HepG2 (cell line): ENCODE data around the gene ANXA6. TPM values are rescaled to one million over a fixed set of nuclear protein-coding genes. Genes with fewer than 3 reads are reported as not detected.

ENCODE experiments used
- ATAC-seq: fragments of 200-7000 bp; cut with Tn5 transposase; 3 replicates; pipeline ENCODE4 v1.9.1; 2020; ENCODE audit warnings: mild to moderate bottlenecking, moderate library complexity
- BruUV-seq: library from RNA; stranded (reverse); fragments of 400-500 nt; replicated peaks from 2 replicates; lab custom pipeline; 2021; lab: Mats Ljungman, UMichigan
- CTCF ChIA-PET: fragments of 300-600 bp; formaldehyde crosslinking; extraction: SDS; loops from one replicate; lab custom pipeline; 2021; ENCODE audit warnings: low total read pairs, inconsistent platforms, low intra/inter-chr PET ratio; lab: Yijun Ruan, JAX
- POLR2A ChIA-PET: fragments of 350-600 bp; sonication (Branson Sonifier 250); formaldehyde crosslinking; loops from one replicate; lab custom pipeline; 2020; ENCODE audit warnings: antibody characterized with exemption, inconsistent platforms; lab: Yijun Ruan, JAX
- DNase-seq: peaks from one replicate; pipeline ENCODE4 v3.0.0-alpha.2; 2015; ENCODE audit warnings: low spot score
- FAIRE-seq: peaks from 3 replicates; lab custom pipeline; 2011; peaks lifted over from hg19 to GRCh38; lab: Jason Lieb, UNC
- H2AFZ ChIP-seq: one replicate; pipeline ENCODE4 v1.6.1; 2011; ENCODE audit warnings: low read length, inconsistent platforms
- H3K27ac ChIP-seq: fragments of 300-600 bp; 3 replicates; pipeline ENCODE4 v1.8.0; 2011; ENCODE audit warnings: mixed run types, mild to moderate bottlenecking, mixed read lengths, low read length, inconsistent platforms; ENCODE audit not compliant: insufficient read depth; ENCODE audit errors: extremely low read length
- H3K27me3 ChIP-seq, 2 experiments: fragments of 200-600 bp in 1 of 2; 2 replicates in 1 of 2; 3 replicates in 1 of 2; pipeline versions ENCODE4 v1.6.0 to v1.8.0; 2011; ENCODE audit warnings: low read length in 2 of 2, mild to moderate bottlenecking in 2 of 2, moderate library complexity in 2 of 2, inconsistent platforms in 1 of 2; ENCODE audit not compliant: insufficient read depth in 2 of 2, control insufficient read depth in 1 of 2
- H3K36me3 ChIP-seq, 2 experiments: fragments of 200-600 bp in 1 of 2; replicated peaks in 1 of 2; 2 replicates in 1 of 2; 3 replicates in 1 of 2; pipeline versions ENCODE4 v1.5.1 to v1.8.0; 2011; ENCODE audit warnings: low read length in 2 of 2, inconsistent platforms in 1 of 2; ENCODE audit not compliant: insufficient read depth in 2 of 2, control insufficient read depth in 1 of 2
- H3K4me1 ChIP-seq: 2 replicates; pipeline ENCODE4 v1.5.1; 2012; ENCODE audit warnings: low read length, inconsistent platforms; ENCODE audit not compliant: insufficient read depth
- H3K4me2 ChIP-seq: 2 replicates; pipeline ENCODE4 v1.6.0; 2011; ENCODE audit warnings: low read depth, low read length, inconsistent platforms
- H3K4me3 ChIP-seq, 3 experiments: fragments of 200-600 bp in 1 of 3; sonication (generic), shearing (Covaris generic) in 1 of 3; replicated peaks in 1 of 3; 2 replicates each; pipeline ENCODE4 v1.5.1; 2011 to 2016; ENCODE audit warnings: low read length in 3 of 3, inconsistent platforms in 2 of 3, low read depth in 2 of 3, mild to moderate bottlenecking in 2 of 3, control low read depth in 1 of 3, mixed read lengths in 1 of 3; ENCODE audit not compliant: insufficient read depth in 1 of 3
- H3K79me2 ChIP-seq: one replicate; pipeline ENCODE4 v1.6.1; 2011; ENCODE audit warnings: low read length, inconsistent platforms; ENCODE audit not compliant: insufficient read depth
- H3K9ac ChIP-seq: 2 replicates; pipeline ENCODE4 v1.6.0; 2011; ENCODE audit warnings: mild to moderate bottlenecking, low read depth, low read length, inconsistent platforms; ENCODE audit not compliant: insufficient read depth
- H3K9me3 ChIP-seq: 2 replicates; pipeline ENCODE4 v1.5.1; 2012; ENCODE audit warnings: mild to moderate bottlenecking, low read length
- H4K20me1 ChIP-seq: 2 replicates; pipeline ENCODE4 v1.6.0; 2011; ENCODE audit warnings: inconsistent platforms, mild to moderate bottlenecking, low read length, moderate library complexity; ENCODE audit not compliant: insufficient read depth
- ASH2L ChIP-seq: fragments of 300-600, 200-600 bp; sonication (generic); IDR thresholded peaks from 2 replicates; pipeline ENCODE4 v1.7.0; 2017; ENCODE audit warnings: low read depth, mild to moderate bottlenecking, moderate library complexity, mixed read lengths, low read length; ENCODE audit not compliant: insufficient read length
- GTF3A ChIP-seq: sonication (generic); formaldehyde crosslinking; conservative IDR thresholded peaks from 2 replicates; pipeline ENCODE4 v1.4.0; 2020; ENCODE audit warnings: mild to moderate bottlenecking, missing genetic modification reagents
- KDM2A ChIP-seq: sonication (generic); formaldehyde crosslinking; IDR thresholded peaks from 2 replicates; pipeline ENCODE4 v1.4.0; 2020; ENCODE audit warnings: low read depth, missing genetic modification reagents, borderline replicate concordance
- KDM3A ChIP-seq: IDR thresholded peaks from 2 replicates; pipeline ENCODE4 v1.6.1; 2018; ENCODE audit warnings: low read depth, missing compliant biosample characterization
- KMT2B ChIP-seq: IDR thresholded peaks from 2 replicates; pipeline ENCODE4 v1.6.1; 2016; ENCODE audit warnings: missing genetic modification reagents, missing compliant biosample characterization
- NFATC3 ChIP-seq: sonication (generic); formaldehyde crosslinking; IDR thresholded peaks from 2 replicates; pipeline ENCODE4 v1.5.1; 2020; ENCODE audit warnings: mild to moderate bottlenecking, missing genetic modification reagents
- NFKBIZ ChIP-seq: IDR thresholded peaks from 2 replicates; pipeline ENCODE4 v1.6.1; 2018; ENCODE audit warnings: missing genetic modification reagents, missing compliant biosample characterization
- NR1H2 ChIP-seq: sonication (generic); formaldehyde crosslinking; IDR thresholded peaks from 2 replicates; pipeline ENCODE4 v1.8.1; 2022; ENCODE audit warnings: low read depth, missing genetic modification reagents, borderline replicate concordance
- NR2F2 ChIP-seq: IDR thresholded peaks from 2 replicates; pipeline ENCODE4 v1.6.1; 2012; ENCODE audit warnings: low read depth, inconsistent platforms, borderline replicate concordance
- ZNF143 ChIP-seq: sonication (generic); formaldehyde crosslinking; IDR thresholded peaks from 2 replicates; pipeline ENCODE4 v1.4.0; 2020; ENCODE audit warnings: missing genetic modification reagents
- ZNF333 ChIP-seq: sonication (generic); formaldehyde crosslinking; IDR thresholded peaks from 2 replicates; pipeline ENCODE4 v1.4.0; 2020; ENCODE audit warnings: mild to moderate bottlenecking, missing genetic modification reagents, borderline replicate concordance
- ZSCAN21 ChIP-seq: sonication (generic); formaldehyde crosslinking; IDR thresholded peaks from 2 replicates; pipeline ENCODE4 v1.8.0; 2022; ENCODE audit warnings: mild to moderate bottlenecking, missing genetic modification reagents, moderate library complexity, borderline replicate concordance
- ZSCAN25 ChIP-seq: sonication (generic); formaldehyde crosslinking; IDR thresholded peaks from 2 replicates; pipeline ENCODE4 v1.8.0; 2022; ENCODE audit warnings: mild to moderate bottlenecking, missing genetic modification reagents
- WGBS: methylation state at CpG from one replicate; pipeline ENCODE4 v1.1.6; 2017; ENCODE audit warnings: low lambda C conversion rate; 5-methylcytosine and 5-hydroxymethylcytosine counted together
- in situ Hi-C: cut with HindIII; loops from 2 replicates; pipeline ENCODE4 v1.10.0; 2017; ENCODE audit warnings: low pct_unique_long_range_greater_than_20kb; ENCODE audit not compliant: extremely low pct_ligation_motif_present
- intact Hi-C: fragments of 100-400 bp; cut with micrococcal nuclease; formaldehyde crosslinking; loops from one replicate; pipeline ENCODE4 v1.10.0; 2022; ENCODE audit not compliant: unreplicated experiment
- polyA plus RNA-seq, 8 experiments: library from polyadenylated mRNA; depleted of rRNA in 3 of 8; stranded (reverse) in 7 of 8; unstranded in 1 of 8; fragments of >200 nt; fragmentation: Illumina TruSeq in 4 of 8; extraction: Trizol in 4 of 8; gene quantifications; 2 replicates each; pipeline versions ENCODE4 v1.2.1 to v1.2.3, GENCODE V29; 2011 to 2016; ENCODE audit warnings: low read depth in 4 of 8, missing spikeins in 1 of 8, mixed read lengths in 1 of 8; ENCODE audit not compliant: insufficient read depth in 1 of 8
- total RNA-seq, 5 experiments: library from RNA; depleted of rRNA; stranded (reverse); fragments of >200 nt; fragmentation: Illumina TruSeq; extraction: Trizol; gene quantifications; 2 replicates each; pipeline ENCODE4 v1.2.3, GENCODE V29; 2016; ENCODE audit warnings: low read depth in 1 of 5
- TF ChIP-seq, protein P1 (sequence below): sonication (generic); formaldehyde crosslinking; IDR thresholded peaks from 2 replicates; pipeline ENCODE4 v1.4.0; 2020; ENCODE audit warnings: missing genetic modification reagents
- TF ChIP-seq, protein P2 (sequence below): sonication (generic); formaldehyde crosslinking; IDR thresholded peaks from 2 replicates; pipeline ENCODE4 v1.4.0; 2020; ENCODE audit warnings: missing genetic modification reagents
- TF ChIP-seq, protein P3 (sequence below): sonication (generic); formaldehyde crosslinking; conservative IDR thresholded peaks from 2 replicates; pipeline ENCODE4 v1.4.0; 2020; ENCODE audit warnings: missing genetic modification reagents

ANXA6 gene
- total and polyA plus RNA-seq, 2 of the 13 experiments (the other 11 are each of a cell fraction or from before 2014, with no cell fraction given) = 103 to 125 TPM

DNA sequence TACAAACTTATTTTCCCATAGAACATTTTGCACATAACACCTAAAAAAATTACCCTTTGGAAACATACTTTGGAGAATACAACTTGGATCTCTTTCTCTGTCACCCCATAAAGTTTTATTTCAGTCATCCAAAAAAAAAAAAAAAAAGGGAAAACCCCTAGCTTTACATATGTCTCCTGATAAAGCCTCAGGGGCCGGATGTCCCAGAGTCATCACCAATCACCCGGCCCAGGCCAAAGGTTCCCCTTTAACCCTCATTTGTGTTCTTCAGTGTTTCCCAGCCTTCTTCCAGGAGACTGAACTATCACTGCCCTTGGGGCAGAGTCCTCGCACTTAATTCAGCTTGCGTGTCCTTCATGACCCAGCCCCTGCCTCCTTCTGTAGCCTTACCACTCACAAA lies 28.8 kb downstream of the ANXA6 start:
- CTCF ChIA-PET = interaction anchor here (4.8 kb wide), 1 partner anchor 36 kb away, joined by 60 read pairs; no protein-coding TSS in a partner anchor
- intact Hi-C loops = no loop called here
- TF ChIP-seq, protein P1, sequence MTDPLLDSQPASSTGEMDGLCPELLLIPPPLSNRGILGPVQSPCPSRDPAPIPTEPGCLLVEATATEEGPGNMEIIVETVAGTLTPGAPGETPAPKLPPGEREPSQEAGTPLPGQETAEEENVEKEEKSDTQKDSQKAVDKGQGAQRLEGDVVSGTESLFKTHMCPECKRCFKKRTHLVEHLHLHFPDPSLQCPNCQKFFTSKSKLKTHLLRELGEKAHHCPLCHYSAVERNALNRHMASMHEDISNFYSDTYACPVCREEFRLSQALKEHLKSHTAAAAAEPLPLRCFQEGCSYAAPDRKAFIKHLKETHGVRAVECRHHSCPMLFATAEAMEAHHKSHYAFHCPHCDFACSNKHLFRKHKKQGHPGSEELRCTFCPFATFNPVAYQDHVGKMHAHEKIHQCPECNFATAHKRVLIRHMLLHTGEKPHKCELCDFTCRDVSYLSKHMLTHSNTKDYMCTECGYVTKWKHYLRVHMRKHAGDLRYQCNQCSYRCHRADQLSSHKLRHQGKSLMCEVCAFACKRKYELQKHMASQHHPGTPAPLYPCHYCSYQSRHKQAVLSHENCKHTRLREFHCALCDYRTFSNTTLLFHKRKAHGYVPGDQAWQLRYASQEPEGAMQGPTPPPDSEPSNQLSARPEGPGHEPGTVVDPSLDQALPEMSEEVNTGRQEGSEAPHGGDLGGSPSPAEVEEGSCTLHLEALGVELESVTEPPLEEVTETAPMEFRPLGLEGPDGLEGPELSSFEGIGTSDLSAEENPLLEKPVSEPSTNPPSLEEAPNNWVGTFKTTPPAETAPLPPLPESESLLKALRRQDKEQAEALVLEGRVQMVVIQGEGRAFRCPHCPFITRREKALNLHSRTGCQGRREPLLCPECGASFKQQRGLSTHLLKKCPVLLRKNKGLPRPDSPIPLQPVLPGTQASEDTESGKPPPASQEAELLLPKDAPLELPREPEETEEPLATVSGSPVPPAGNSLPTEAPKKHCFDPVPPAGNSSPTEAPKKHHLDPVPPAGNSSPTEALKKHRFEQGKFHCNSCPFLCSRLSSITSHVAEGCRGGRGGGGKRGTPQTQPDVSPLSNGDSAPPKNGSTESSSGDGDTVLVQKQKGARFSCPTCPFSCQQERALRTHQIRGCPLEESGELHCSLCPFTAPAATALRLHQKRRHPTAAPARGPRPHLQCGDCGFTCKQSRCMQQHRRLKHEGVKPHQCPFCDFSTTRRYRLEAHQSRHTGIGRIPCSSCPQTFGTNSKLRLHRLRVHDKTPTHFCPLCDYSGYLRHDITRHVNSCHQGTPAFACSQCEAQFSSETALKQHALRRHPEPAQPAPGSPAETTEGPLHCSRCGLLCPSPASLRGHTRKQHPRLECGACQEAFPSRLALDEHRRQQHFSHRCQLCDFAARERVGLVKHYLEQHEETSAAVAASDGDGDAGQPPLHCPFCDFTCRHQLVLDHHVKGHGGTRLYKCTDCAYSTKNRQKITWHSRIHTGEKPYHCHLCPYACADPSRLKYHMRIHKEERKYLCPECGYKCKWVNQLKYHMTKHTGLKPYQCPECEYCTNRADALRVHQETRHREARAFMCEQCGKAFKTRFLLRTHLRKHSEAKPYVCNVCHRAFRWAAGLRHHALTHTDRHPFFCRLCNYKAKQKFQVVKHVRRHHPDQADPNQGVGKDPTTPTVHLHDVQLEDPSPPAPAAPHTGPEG (CRISPR knock-in tag) = no peak
- TF ChIP-seq ZNF333 (CRISPR knock-in tag) (no peak), KMT2B (no peak), KDM3A (no peak), NR1H2 (CRISPR knock-in tag) (no peak), NFKBIZ (CRISPR knock-in tag) (no peak), ASH2L (no peak), NR2F2 (no peak), ZNF143 (CRISPR knock-in tag) (no peak), ZSCAN21 (no peak), GTF3A (CRISPR knock-in tag) (no peak), KDM2A (CRISPR knock-in tag) (no peak), NFATC3 (CRISPR knock-in tag) (no peak), ZSCAN25 (no peak)
- TF ChIP-seq, protein P2, sequence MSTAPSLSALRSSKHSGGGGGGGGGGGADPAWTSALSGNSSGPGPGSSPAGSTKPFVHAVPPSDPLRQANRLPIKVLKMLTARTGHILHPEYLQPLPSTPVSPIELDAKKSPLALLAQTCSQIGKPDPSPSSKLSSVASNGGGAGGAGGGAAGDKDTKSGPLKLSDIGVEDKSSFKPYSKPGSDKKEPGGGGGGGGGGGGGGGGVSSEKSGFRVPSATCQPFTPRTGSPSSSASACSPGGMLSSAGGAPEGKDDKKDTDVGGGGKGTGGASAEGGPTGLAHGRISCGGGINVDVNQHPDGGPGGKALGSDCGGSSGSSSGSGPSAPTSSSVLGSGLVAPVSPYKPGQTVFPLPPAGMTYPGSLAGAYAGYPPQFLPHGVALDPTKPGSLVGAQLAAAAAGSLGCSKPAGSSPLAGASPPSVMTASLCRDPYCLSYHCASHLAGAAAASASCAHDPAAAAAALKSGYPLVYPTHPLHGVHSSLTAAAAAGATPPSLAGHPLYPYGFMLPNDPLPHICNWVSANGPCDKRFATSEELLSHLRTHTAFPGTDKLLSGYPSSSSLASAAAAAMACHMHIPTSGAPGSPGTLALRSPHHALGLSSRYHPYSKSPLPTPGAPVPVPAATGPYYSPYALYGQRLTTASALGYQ (CRISPR knock-in tag) = no peak
- TF ChIP-seq, protein P3, sequence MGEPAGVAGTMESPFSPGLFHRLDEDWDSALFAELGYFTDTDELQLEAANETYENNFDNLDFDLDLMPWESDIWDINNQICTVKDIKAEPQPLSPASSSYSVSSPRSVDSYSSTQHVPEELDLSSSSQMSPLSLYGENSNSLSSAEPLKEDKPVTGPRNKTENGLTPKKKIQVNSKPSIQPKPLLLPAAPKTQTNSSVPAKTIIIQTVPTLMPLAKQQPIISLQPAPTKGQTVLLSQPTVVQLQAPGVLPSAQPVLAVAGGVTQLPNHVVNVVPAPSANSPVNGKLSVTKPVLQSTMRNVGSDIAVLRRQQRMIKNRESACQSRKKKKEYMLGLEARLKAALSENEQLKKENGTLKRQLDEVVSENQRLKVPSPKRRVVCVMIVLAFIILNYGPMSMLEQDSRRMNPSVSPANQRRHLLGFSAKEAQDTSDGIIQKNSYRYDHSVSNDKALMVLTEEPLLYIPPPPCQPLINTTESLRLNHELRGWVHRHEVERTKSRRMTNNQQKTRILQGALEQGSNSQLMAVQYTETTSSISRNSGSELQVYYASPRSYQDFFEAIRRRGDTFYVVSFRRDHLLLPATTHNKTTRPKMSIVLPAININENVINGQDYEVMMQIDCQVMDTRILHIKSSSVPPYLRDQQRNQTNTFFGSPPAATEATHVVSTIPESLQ (CRISPR knock-in tag) = no peak

More for the DNA sequence above, 28.8 kb downstream of the ANXA6 start:
- FAIRE-seq (no peak), DNase-seq (no peak), ATAC-seq (no peak)
- no peak overlapping the region for H3K27ac ChIP-seq
- POLR2A ChIA-PET = no interaction called here
- no peaks in the 10 kb centered on the region; the same call in 1 of the 2 replicates for H4K20me1 ChIP-seq
- no peaks in the 10 kb centered on the region for H3K9me3 ChIP-seq
- H2AFZ ChIP-seq = no peak overlapping the region
- H3K79me2 ChIP-seq = no peaks in the 10 kb centered on the region
- no peak overlapping the region for H3K4me2 ChIP-seq
- 0 out of 2 replicates have a peak, but pooled peaks cover 4% of the 10 kb centered on the region for H3K4me1 ChIP-seq
- BruUV-seq = no TSS peak
- in situ Hi-C loops = loop anchor here (10.0 kb wide), 1 partner anchor 106 kb away; no protein-coding TSS in a partner anchor
- H3K27me3 ChIP-seq = no peaks in the 10 kb centered on the region
- H3K4me3 ChIP-seq = no peak overlapping the region
- H3K36me3 ChIP-seq = peaks cover 28 to 80% of the 10 kb centered on the region in 2 experiments
- WGBS = 73% methylated on average over 4 of the region's 4 CpGs
- H3K9ac ChIP-seq = no peak overlapping the region
